HG03095 (cell line): ENCODE measurements around the gene GSC2.

ENCODE experiments used
- ATAC-seq: cut with Tn5 transposase; IDR thresholded peaks from one replicate; pipeline ENCODE4 v1.9.1; 2021; ENCODE audit warnings: moderate library complexity; ENCODE audit not compliant: unreplicated experiment

GSC2 gene

GRCh38 chr22:19121631-19122142, 28.4 kb downstream of the GSC2 start:
- ATAC-seq: peak; percentile 13

- no peak for ATAC-seq
These were observed 29.1 kb downstream of the GSC2 start for GRCh38 chr22:19120829-19121630.

- no peak for ATAC-seq
These were observed 30.1 kb downstream of the GSC2 start for GRCh38 chr22:19119949-19120348.

- ATAC-seq: peak; percentile 41
These were observed 31.7 kb downstream of the GSC2 start for GRCh38 chr22:19118329-19118880.

- ATAC-seq: no peak
These were observed 33.0 kb downstream of the GSC2 start for GRCh38 chr22:19117111-19117512.

- no peak for ATAC-seq
These were observed 34.5 kb downstream of the GSC2 start for GRCh38 chr22:19115628-19116027.

GRCh38 chr22:19114984-19115552, 35.0 kb downstream of the GSC2 start:
- ATAC-seq: no peak

- no peak for ATAC-seq
These were observed 36.7 kb downstream of the GSC2 start for GRCh38 chr22:19113429-19113828.

- no peak for ATAC-seq
These were observed 38.5 kb downstream of the GSC2 start for GRCh38 chr22:19111584-19111983.

GRCh38 chr22:19111140-19111539, 39.0 kb downstream of the GSC2 start:
- no peak for ATAC-seq

GRCh38 chr22:19110646-19111045, 39.4 kb downstream of the GSC2 start:
- no peak for ATAC-seq

- no peak for ATAC-seq
These were observed 40.0 kb downstream of the GSC2 start for GRCh38 chr22:19110064-19110458.

GRCh38 chr22:19109198-19110063, 40.7 kb downstream of the GSC2 start:
- peak; percentile 78 for ATAC-seq

- no peak for ATAC-seq
These were observed 41.3 kb downstream of the GSC2 start for GRCh38 chr22:19108807-19109197.

GRCh38 chr22:19107730-19108074, 42.4 kb downstream of the GSC2 start:
- no peak for ATAC-seq

- no peak for ATAC-seq
These were observed 43.0 kb downstream of the GSC2 start for GRCh38 chr22:19106886-19107729.

GRCh38 chr22:19105867-19106802, 44.0 kb downstream of the GSC2 start:
- no peak for ATAC-seq

GRCh38 chr22:19105456-19105855, 44.6 kb downstream of the GSC2 start:
- no peak for ATAC-seq
